Panc1 (cell line): Measurements from ENCODE around the gene ETFBKMT. TPM values are rescaled to one million over a fixed set of nuclear protein-coding genes. Genes with fewer than 3 reads are reported as not detected.

Experiments used
- ATAC-seq: fragments of 200-7000 bp; cut with Tn5 transposase; 2 replicates; pipeline ENCODE4 v1.9.1; 2020; ENCODE audit warnings: mild to moderate bottlenecking, moderate library complexity
- BruUV-seq: library from RNA; stranded (reverse); fragments of 400-500 nt; replicated peaks from 2 replicates; lab custom pipeline; 2021; lab: Mats Ljungman, UMichigan
- CTCF ChIA-PET: fragments of 300-600 bp; sonication (Branson Sonifier 250); formaldehyde crosslinking; loops from one replicate; lab custom pipeline; 2022; ENCODE audit warnings: antibody characterized with exemption; lab: Charles Lee
- POLR2A ChIA-PET: fragments of 300-600 bp; sonication (Branson Sonifier 250); formaldehyde crosslinking; loops from one replicate; lab custom pipeline; 2022; ENCODE audit warnings: antibody characterized with exemption; lab: Charles Lee
- DNase-seq: peaks from one replicate; pipeline ENCODE4 v3.0.0-alpha.2; 2010; ENCODE audit warnings: low read depth, low spot score
- H3K27ac ChIP-seq: 2 replicates; pipeline ENCODE4 v1.5.1; 2011; ENCODE audit warnings: mild to moderate bottlenecking, low read length, inconsistent platforms
- H3K27me3 ChIP-seq: fragments of 200-500 bp; sonication (Bioruptor generic); 2 replicates; pipeline ENCODE4 v1.6.0; 2014; ENCODE audit warnings: low read length, inconsistent platforms; ENCODE audit not compliant: control insufficient read depth, insufficient read depth
- H3K36me3 ChIP-seq: fragments of 200-500 bp; sonication (Bioruptor generic); 2 replicates; pipeline ENCODE4 v1.5.1; 2014; ENCODE audit warnings: inconsistent platforms, mild to moderate bottlenecking, low read length, moderate library complexity; ENCODE audit not compliant: control insufficient read depth, insufficient read depth
- H3K4me1 ChIP-seq: 2 replicates; pipeline ENCODE4 v1.5.1; 2011; ENCODE audit warnings: inconsistent platforms, mild to moderate bottlenecking, low read length, moderate library complexity; ENCODE audit not compliant: control insufficient read depth, insufficient read depth
- H3K4me3 ChIP-seq, 2 experiments: 2 replicates each; pipeline ENCODE4 v1.5.1; 2011 to 2012; ENCODE audit warnings: low read depth in 2 of 2, low read length in 2 of 2, mild to moderate bottlenecking in 2 of 2, inconsistent platforms in 1 of 2, moderate library complexity in 1 of 2
- H3K9me3 ChIP-seq: fragments of 200-500 bp; sonication (Bioruptor generic); 2 replicates; pipeline ENCODE4 v1.5.1; 2014; ENCODE audit warnings: low read depth, mild to moderate bottlenecking, inconsistent platforms, low read length, moderate library complexity; ENCODE audit not compliant: control insufficient read depth, insufficient read depth
- POLR2AphosphoS5 ChIP-seq: IDR thresholded peaks from 2 replicates; pipeline ENCODE4 v1.6.1; 2012; ENCODE audit warnings: mild to moderate bottlenecking, low read depth, low read length, moderate library complexity
- SIN3A ChIP-seq: IDR thresholded peaks from 2 replicates; pipeline ENCODE4 v1.6.1; 2012; ENCODE audit warnings: low read depth, mild to moderate bottlenecking, low read length, moderate library complexity, borderline replicate concordance; ENCODE audit not compliant: insufficient read depth
- TCF7L2 ChIP-seq: IDR thresholded peaks from 2 replicates; pipeline ENCODE4 v1.6.1; 2011; ENCODE audit warnings: mild to moderate bottlenecking, low read depth, low read length, inconsistent platforms
- in situ Hi-C: cut with HindIII; loops from 2 replicates; pipeline ENCODE4 v1.10.0; 2016; ENCODE audit warnings: low sequenced_read_pairs, low pct_unique_long_range_greater_than_20kb
- intact Hi-C: fragments of 100-400 bp; cut with micrococcal nuclease; formaldehyde crosslinking; loops from one replicate; pipeline ENCODE4 v1.10.0; 2022; ENCODE audit not compliant: unreplicated experiment
- total RNA-seq: library from RNA; stranded (reverse); gene quantifications from one replicate; pipeline ENCODE4 v1.2.1, GENCODE V29; 2021; ENCODE audit not compliant: unreplicated experiment
- TF ChIP-seq, protein P1 (sequence below): fragments of 450-650 bp; IDR thresholded peaks from 2 replicates; pipeline ENCODE4 v1.5.1; 2017; ENCODE audit warnings: mild to moderate bottlenecking
- TF ChIP-seq, protein P2 (sequence below), 2 experiments: IDR thresholded peaks; 2 replicates each; pipeline ENCODE4 v1.6.1; 2011 to 2012; ENCODE audit warnings: low read depth in 2 of 2, control low read depth in 1 of 2, low read length in 1 of 2, mild to moderate bottlenecking in 1 of 2, moderate library complexity in 1 of 2; ENCODE audit not compliant: insufficient read depth in 1 of 2

The ETFBKMT gene
- total RNA-seq, 1 experiment from 2014 or later = 1.5 TPM

DNA sequence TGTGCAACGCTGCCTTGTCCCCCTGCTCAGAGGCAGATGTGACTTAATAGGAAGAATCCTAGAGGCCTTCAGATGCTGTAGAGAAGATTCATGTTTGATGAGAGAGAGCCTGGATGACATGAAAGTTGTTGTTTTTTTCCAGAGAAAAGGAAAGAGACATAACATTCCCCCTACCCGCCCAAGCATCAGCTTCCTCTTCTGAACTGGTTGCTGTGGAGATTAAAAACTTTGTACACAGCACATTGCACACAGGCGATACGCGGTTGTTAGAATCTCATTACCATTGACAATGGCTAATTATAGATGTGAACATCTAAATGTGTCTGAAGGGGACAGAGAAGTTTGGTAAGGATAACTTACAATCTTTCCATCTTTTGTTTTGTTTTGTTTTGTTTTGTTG is 13.6 kb upstream of the ETFBKMT start:
- Histone ChIP-seq H3K4me1 (no peaks in the 10 kb centered on the region), H3K27me3 (no peaks in the 10 kb centered on the region), H3K27ac (no peak overlapping the region), H3K36me3 (no peaks in the 10 kb centered on the region), H3K4me3 (no peak overlapping the region), H3K9me3 (no peaks in the 10 kb centered on the region)
- intact Hi-C loops = no loop called here
- no TSS peak for BruUV-seq
- ChIA-PET POLR2A (no interaction called here), CTCF (no interaction called here)
- in situ Hi-C loops = no loop called here
- ATAC-seq (no peak), DNase-seq (no peak)
- TF ChIP-seq, protein P1, sequence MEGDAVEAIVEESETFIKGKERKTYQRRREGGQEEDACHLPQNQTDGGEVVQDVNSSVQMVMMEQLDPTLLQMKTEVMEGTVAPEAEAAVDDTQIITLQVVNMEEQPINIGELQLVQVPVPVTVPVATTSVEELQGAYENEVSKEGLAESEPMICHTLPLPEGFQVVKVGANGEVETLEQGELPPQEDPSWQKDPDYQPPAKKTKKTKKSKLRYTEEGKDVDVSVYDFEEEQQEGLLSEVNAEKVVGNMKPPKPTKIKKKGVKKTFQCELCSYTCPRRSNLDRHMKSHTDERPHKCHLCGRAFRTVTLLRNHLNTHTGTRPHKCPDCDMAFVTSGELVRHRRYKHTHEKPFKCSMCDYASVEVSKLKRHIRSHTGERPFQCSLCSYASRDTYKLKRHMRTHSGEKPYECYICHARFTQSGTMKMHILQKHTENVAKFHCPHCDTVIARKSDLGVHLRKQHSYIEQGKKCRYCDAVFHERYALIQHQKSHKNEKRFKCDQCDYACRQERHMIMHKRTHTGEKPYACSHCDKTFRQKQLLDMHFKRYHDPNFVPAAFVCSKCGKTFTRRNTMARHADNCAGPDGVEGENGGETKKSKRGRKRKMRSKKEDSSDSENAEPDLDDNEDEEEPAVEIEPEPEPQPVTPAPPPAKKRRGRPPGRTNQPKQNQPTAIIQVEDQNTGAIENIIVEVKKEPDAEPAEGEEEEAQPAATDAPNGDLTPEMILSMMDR = no peak
- TF ChIP-seq TCF7L2 (no peak), POLR2AphosphoS5 (no peak), SIN3A (no peak)
- TF ChIP-seq, protein P2, sequence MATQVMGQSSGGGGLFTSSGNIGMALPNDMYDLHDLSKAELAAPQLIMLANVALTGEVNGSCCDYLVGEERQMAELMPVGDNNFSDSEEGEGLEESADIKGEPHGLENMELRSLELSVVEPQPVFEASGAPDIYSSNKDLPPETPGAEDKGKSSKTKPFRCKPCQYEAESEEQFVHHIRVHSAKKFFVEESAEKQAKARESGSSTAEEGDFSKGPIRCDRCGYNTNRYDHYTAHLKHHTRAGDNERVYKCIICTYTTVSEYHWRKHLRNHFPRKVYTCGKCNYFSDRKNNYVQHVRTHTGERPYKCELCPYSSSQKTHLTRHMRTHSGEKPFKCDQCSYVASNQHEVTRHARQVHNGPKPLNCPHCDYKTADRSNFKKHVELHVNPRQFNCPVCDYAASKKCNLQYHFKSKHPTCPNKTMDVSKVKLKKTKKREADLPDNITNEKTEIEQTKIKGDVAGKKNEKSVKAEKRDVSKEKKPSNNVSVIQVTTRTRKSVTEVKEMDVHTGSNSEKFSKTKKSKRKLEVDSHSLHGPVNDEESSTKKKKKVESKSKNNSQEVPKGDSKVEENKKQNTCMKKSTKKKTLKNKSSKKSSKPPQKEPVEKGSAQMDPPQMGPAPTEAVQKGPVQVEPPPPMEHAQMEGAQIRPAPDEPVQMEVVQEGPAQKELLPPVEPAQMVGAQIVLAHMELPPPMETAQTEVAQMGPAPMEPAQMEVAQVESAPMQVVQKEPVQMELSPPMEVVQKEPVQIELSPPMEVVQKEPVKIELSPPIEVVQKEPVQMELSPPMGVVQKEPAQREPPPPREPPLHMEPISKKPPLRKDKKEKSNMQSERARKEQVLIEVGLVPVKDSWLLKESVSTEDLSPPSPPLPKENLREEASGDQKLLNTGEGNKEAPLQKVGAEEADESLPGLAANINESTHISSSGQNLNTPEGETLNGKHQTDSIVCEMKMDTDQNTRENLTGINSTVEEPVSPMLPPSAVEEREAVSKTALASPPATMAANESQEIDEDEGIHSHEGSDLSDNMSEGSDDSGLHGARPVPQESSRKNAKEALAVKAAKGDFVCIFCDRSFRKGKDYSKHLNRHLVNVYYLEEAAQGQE (IDR thresholded peaks at IDR 0.05; ENCODE audit: insufficient read depth in 1 of 2, low read depth in 2 of 2, low read length in 1 of 2) = no peak

DNA sequence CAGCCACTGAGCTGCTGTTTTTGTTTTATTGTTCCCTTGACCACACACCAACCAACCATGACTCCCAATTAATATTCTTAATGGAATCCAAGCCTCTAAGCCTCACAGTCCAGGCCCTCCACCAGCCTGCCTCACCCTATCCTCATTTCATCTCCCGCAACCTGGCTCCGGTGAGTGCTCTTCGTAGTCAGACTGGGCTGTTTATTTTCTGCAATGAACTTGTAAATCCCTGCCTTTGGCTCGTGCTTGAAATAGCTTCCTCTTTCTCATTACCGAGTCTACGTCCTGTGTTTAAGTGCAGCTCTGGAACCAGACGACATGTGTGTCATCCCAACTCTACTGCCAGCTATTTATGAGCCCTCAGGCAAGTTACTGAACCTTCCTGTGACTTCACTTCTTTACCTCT is 12.4 kb upstream of the ETFBKMT start:
- CTCF ChIA-PET = interaction anchor here (0.6 to 1.2 kb wide), 2 partner anchors 244 to 786 kb away, joined by 3 to 7 read pairs; no protein-coding TSS in a partner anchor
- no peaks in the 10 kb centered on the region for H3K4me1 ChIP-seq
- H3K27ac ChIP-seq = no peak overlapping the region
- ATAC-seq (no peak; the same call in 1 of the 2 replicates), DNase-seq (no peak)
- H3K36me3 ChIP-seq = no peaks in the 10 kb centered on the region
- no peak for TF ChIP-seq SIN3A
- no peak for TF ChIP-seq TCF7L2
- TF ChIP-seq, protein P1 = no peak
- TF ChIP-seq POLR2AphosphoS5 = no peak
- TF ChIP-seq, protein P2 (IDR thresholded peaks at IDR 0.05; ENCODE audit: insufficient read depth in 1 of 2, low read depth in 2 of 2, low read length in 1 of 2) = no peak
- H3K9me3 ChIP-seq = no peaks in the 10 kb centered on the region
- no peak overlapping the region for H3K4me3 ChIP-seq
- POLR2A ChIA-PET = no interaction called here
- intact Hi-C loops (no loop called here), in situ Hi-C loops (no loop called here)
- H3K27me3 ChIP-seq = no peaks in the 10 kb centered on the region
- BruUV-seq = no TSS peak
